Epithelial cell of proximal tubule (primary cell): Measurements from ENCODE around the gene CCNL2. TPM values are rescaled to one million over a fixed set of nuclear protein-coding genes. Genes with fewer than 3 reads are reported as not detected.

Source experiments
- DNase-seq: peaks from one replicate; pipeline ENCODE4 v3.0.0-alpha.2; 2011; ENCODE audit warnings: low read depth
- H3K4me3 ChIP-seq: 2 replicates; pipeline ENCODE4 v1.5.1; 2011; ENCODE audit warnings: low read depth, mild to moderate bottlenecking, low read length
- total RNA-seq: library from RNA; depleted of rRNA; stranded (reverse); fragments of >200 nt; gene quantifications from 2 replicates; pipeline ENCODE4 v1.2.3, GENCODE V29; 2015
- TF ChIP-seq, protein P1 (sequence below): conservative IDR thresholded peaks from 2 replicates; pipeline ENCODE4 v1.5.1; 2012; ENCODE audit warnings: low read depth, mild to moderate bottlenecking, low read length

CCNL2 gene
- total RNA-seq, 1 donor from 2014 or later: 96.3 TPM

DNA sequence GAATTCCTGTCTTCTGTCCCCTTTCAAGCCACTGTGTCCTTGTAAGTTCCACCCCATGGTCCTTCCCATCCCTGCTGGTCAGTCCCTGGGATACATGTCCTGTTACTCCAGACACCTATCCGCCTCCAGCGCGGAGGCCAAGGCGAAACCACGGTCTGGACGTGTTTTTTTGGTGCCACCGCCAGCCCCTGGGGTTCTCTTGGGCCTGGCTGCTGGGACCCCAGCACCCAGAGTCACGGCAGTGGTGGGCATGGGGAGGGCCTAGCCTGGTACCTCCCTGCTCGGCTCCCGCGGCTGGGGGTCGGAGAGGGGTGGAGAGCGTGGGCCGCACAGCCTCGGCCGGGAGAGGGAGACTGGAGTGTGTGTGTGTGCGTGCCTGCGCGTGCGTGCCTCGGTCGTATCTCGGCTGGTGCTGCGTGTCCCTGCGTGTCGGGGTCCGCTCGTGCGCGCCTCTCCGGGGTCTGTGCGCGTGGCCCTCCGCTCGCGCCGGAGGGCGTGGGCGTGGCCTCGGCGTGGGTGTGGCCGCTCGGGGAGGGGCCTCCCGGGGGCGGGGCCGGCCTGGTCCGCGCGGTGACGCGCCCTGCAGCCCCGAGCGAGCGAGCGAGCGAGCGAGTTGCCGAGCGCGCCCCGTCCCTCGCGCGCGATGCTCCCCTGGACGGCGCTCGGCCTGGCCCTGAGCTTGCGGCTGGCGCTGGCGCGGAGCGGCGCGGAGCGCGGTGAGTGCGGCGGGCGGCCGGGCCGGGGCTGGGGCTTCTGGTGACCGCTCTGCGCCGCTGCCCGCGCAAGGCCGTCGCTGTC, 36.2 kb upstream of the CCNL2 start, which contains the start of gene VWA1:
VWA1 (plus strand) TSS at position 585 of the 798 bp plus-strand sequence; CDS start at position 644, 59 bp downstream.
- TF ChIP-seq, protein P1, sequence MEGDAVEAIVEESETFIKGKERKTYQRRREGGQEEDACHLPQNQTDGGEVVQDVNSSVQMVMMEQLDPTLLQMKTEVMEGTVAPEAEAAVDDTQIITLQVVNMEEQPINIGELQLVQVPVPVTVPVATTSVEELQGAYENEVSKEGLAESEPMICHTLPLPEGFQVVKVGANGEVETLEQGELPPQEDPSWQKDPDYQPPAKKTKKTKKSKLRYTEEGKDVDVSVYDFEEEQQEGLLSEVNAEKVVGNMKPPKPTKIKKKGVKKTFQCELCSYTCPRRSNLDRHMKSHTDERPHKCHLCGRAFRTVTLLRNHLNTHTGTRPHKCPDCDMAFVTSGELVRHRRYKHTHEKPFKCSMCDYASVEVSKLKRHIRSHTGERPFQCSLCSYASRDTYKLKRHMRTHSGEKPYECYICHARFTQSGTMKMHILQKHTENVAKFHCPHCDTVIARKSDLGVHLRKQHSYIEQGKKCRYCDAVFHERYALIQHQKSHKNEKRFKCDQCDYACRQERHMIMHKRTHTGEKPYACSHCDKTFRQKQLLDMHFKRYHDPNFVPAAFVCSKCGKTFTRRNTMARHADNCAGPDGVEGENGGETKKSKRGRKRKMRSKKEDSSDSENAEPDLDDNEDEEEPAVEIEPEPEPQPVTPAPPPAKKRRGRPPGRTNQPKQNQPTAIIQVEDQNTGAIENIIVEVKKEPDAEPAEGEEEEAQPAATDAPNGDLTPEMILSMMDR: no peak
- H3K4me3 ChIP-seq: peak within 1 kb of the TSS; percentile 49
- no peak for DNase-seq

- H3K4me3 ChIP-seq: no peak overlapping the region
- no peak for DNase-seq
- TF ChIP-seq, protein P1: no peak
Measured at GRCh38 chr1:1434824-1435105, 35.6 kb upstream of the CCNL2 start.

DNA sequence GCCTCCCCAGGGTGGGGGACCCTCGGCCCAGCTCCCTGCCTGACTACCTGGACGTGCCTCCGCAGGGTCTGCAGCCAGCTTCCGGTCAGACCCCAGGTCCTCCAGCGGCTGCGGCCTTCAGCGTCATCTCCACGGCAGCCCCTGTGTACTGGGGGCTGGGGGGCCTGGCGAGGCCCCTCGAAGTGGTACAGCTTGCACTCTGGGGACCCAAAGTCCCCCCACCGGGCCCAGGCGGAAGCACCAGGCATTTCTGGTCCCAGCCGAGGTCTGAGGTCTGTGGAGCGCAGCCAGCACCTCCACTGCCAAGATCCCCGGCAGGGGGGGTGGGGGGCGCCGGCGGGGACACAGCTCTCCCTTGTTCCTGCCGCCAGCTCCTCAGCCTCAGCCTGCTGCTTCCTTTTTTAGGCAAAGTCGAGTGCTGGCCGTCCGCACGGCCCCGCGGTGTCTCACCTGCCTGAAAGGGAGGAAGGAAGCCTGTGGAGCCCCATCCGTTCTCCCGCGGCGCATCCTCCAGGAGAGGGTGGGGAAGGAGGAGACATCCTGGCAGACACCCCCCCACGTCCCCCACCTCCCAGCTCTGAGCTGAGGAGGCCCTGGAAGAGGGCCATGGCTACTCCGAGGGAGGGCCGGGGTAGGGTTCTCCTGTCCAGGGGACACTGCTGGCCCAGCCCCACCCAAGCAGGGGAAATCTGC, 35.1 kb upstream of the CCNL2 start:
- DNase-seq: no peak
- H3K4me3 ChIP-seq: no peak overlapping the region
- TF ChIP-seq, protein P1: no peak

DNA sequence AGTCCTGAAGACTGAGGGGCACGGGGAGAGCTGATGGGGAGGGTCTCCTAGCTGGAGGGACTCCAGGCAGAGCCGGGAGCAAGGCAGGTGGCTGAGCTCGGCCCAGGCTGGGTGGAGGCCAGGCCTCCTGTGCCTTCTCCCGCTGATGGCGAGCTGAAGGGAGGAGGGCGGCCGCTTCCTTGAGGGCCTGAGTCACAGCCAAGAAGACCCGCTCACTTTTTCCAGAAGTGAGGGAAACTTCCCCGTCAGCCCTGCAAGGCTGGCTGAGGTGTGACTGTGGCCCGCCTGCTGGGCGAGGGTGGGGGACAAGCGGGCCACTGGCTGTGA, 34.6 kb upstream of the CCNL2 start:
- TF ChIP-seq, protein P1: no peak
- no peak overlapping the region for H3K4me3 ChIP-seq

GRCh38 chr1:1432951-1433803, 34.0 kb upstream of the CCNL2 start:
- TF ChIP-seq, protein P1: no peak
- H3K4me3 ChIP-seq: no peak overlapping the region
- DNase-seq: no peak

More for the DNA sequence above, 34.6 kb upstream of the CCNL2 start:
- no peak for DNase-seq

GRCh38 chr1:1432274-1432950, 33.3 kb upstream of the CCNL2 start:
- no peak overlapping the region for H3K4me3 ChIP-seq

More at GRCh38 chr1:1432274-1432950, 33.3 kb upstream of the CCNL2 start:
- DNase-seq: no peak
- TF ChIP-seq, protein P1: no peak
